ENCODE measurements around the gene SCG3.

The SCG3 gene

GRCh38 chr15:51765751-51766150, 84.4 kb downstream of the SCG3 start:
- no peak overlapping the region for H3K4me3 ChIP-seq (ENCODE audit: low read depth, low read length)
- POLR2A ChIA-PET = no interaction called here
- DNase-seq (ENCODE audit: low read depth, low spot score) = no peak
- TF ChIP-seq, protein P1, sequence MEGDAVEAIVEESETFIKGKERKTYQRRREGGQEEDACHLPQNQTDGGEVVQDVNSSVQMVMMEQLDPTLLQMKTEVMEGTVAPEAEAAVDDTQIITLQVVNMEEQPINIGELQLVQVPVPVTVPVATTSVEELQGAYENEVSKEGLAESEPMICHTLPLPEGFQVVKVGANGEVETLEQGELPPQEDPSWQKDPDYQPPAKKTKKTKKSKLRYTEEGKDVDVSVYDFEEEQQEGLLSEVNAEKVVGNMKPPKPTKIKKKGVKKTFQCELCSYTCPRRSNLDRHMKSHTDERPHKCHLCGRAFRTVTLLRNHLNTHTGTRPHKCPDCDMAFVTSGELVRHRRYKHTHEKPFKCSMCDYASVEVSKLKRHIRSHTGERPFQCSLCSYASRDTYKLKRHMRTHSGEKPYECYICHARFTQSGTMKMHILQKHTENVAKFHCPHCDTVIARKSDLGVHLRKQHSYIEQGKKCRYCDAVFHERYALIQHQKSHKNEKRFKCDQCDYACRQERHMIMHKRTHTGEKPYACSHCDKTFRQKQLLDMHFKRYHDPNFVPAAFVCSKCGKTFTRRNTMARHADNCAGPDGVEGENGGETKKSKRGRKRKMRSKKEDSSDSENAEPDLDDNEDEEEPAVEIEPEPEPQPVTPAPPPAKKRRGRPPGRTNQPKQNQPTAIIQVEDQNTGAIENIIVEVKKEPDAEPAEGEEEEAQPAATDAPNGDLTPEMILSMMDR (IDR thresholded peaks at IDR 0.05; ENCODE audit: insufficient read depth, low read length, missing control alignments) = no peak
- CTCF ChIA-PET = interaction anchor here (3.0 to 15.1 kb wide), 2 partner anchors 10 to 13 kb away, joined by 8 to 150 read pairs; no protein-coding TSS in a partner anchor

DNA sequence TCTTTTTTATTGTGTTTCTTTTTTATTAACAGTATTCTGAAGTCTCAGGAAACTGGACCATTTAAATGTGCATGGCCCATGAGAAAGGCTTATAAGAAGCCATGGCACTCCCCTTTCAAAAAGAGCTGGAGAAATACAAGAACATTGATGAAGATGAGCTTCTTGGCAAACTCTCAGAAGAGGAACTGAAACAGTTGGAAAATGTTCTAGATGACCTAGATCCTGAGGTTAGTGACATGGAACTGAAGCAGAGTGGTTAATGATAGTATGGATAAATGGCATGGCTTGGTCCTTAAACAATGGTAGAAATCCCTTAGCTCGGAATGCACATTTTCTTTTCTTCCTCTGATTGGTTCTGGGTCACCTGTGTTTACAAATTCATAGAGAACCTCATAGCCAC, 85.0 kb downstream of the SCG3 start:
- DNase-seq (ENCODE audit: low read depth, low spot score) = no peak
- TF ChIP-seq, protein P1 (IDR thresholded peaks at IDR 0.05; ENCODE audit: insufficient read depth, low read length, missing control alignments) = no peak
- ChIA-PET CTCF (interaction anchor here (3.0 to 15.1 kb wide), 2 partner anchors 9 to 12 kb away, joined by 8 to 150 read pairs; no protein-coding TSS in a partner anchor), POLR2A (no interaction called here)
- no peak overlapping the region for H3K4me3 ChIP-seq (ENCODE audit: low read depth, low read length)

GRCh38 chr15:51768018-51768417, 86.7 kb downstream of the SCG3 start:
- no peak for DNase-seq (ENCODE audit: low read depth, low spot score)
- ChIA-PET CTCF (interaction anchor here (1.8 to 15.1 kb wide), 4 partner anchors 7 to 118 kb away, joined by 5 to 150 read pairs (median 20); no protein-coding TSS in a partner anchor), POLR2A (no interaction called here)
- TF ChIP-seq, protein P1 (IDR thresholded peaks at IDR 0.05; ENCODE audit: insufficient read depth, low read length, missing control alignments) = no peak
- H3K4me3 ChIP-seq (ENCODE audit: low read depth, low read length) = no peak overlapping the region
